Activated CD4-positive, alpha-beta memory T cell treated with anti-CD3 and anti-CD28 coated beads, Interleukin-2, amount 10 ng/mL, durations not matched to agents 7 days and 5 days (primary cell): ENCODE results near the gene C9orf85. TPM values are rescaled to one million over a fixed set of nuclear protein-coding genes. Genes with fewer than 3 reads are reported as not detected.
"Not testable (repeated sequence)": the region's sequence is repeated elsewhere in the genome, so short reads cannot be mapped to it uniquely, and the experiment has no call there.

ENCODE experiments used
- CTCF ChIA-PET: fragments of 350-600 bp; sonication (Branson Sonifier 250); formaldehyde crosslinking; loops from one replicate; lab custom pipeline; 2021; ENCODE audit warnings: antibody characterized with exemption, inconsistent platforms; lab: Charles Lee
- POLR2A ChIA-PET: fragments of 350-600 bp; sonication (Branson Sonifier 250); formaldehyde crosslinking; loops from one replicate; lab custom pipeline; 2021; ENCODE audit warnings: antibody characterized with exemption; lab: Charles Lee
- DNase-seq: peaks from one replicate; pipeline ENCODE4 v3.0.0-alpha.2; 2020
- H3K27ac Mint-ChIP-seq: one replicate; pipeline ENCODE4 v1.8.0; 2021; ENCODE audit warnings: mild to moderate bottlenecking, mixed read lengths
- H3K27me3 Mint-ChIP-seq: one replicate; pipeline ENCODE4 v1.8.0; 2021; ENCODE audit warnings: mixed read lengths
- H3K36me3 Mint-ChIP-seq: one replicate; pipeline ENCODE4 v1.8.0; 2021; ENCODE audit warnings: low read depth, mixed read lengths
- H3K4me1 Mint-ChIP-seq: one replicate; pipeline ENCODE4 v1.8.0; 2021; ENCODE audit warnings: mixed read lengths
- H3K4me3 Mint-ChIP-seq: one replicate; pipeline ENCODE4 v1.8.0; 2021; ENCODE audit warnings: mild to moderate bottlenecking, mixed read lengths
- H3K9me3 Mint-ChIP-seq: one replicate; pipeline ENCODE4 v1.8.0; 2021; ENCODE audit warnings: mixed read lengths
- total RNA-seq, 2 experiments: library from RNA; stranded (reverse); gene quantifications; one replicate each; pipeline ENCODE4 v1.2.3, GENCODE V29; 2021

The C9orf85 gene
- total RNA-seq, 2 experiments from 2014 or later = 10.8 to 12.1 TPM

GRCh38 chr9:72005451-72005850 lies 94.0 kb downstream of the C9orf85 start:
- POLR2A ChIA-PET = no interaction called here
- CTCF ChIA-PET = no interaction called here
- Mint-ChIP-seq H3K36me3 (no peaks in the 10 kb centered on the region), H3K4me3 (no peak overlapping the region), H3K27ac (no peak overlapping the region), H3K27me3 (no peaks in the 10 kb centered on the region), H3K9me3 (peaks cover 2% of the 10 kb centered on the region), H3K4me1 (no peaks in the 10 kb centered on the region)
- no peak for DNase-seq

GRCh38 chr9:72006501-72006900 lies 95.1 kb downstream of the C9orf85 start:
- POLR2A ChIA-PET = no interaction called here
- CTCF ChIA-PET = no interaction called here
- H3K36me3 Mint-ChIP-seq = no peaks in the 10 kb centered on the region
- no peaks in the 10 kb centered on the region for H3K4me1 Mint-ChIP-seq
- H3K9me3 Mint-ChIP-seq = peaks cover 2% of the 10 kb centered on the region
- no peak overlapping the region for H3K27ac Mint-ChIP-seq
- DNase-seq = no peak
- H3K27me3 Mint-ChIP-seq = no peaks in the 10 kb centered on the region
- H3K4me3 Mint-ChIP-seq = no peak overlapping the region

GRCh38 chr9:72007726-72008125 lies 96.3 kb downstream of the C9orf85 start:
- H3K9me3 Mint-ChIP-seq, H3K27me3 Mint-ChIP-seq, DNase-seq, H3K4me3 Mint-ChIP-seq, H3K4me1 Mint-ChIP-seq, POLR2A ChIA-PET, H3K36me3 Mint-ChIP-seq, H3K27ac Mint-ChIP-seq: not testable (repeated sequence)
- CTCF ChIA-PET = interaction anchor here (1.7 kb wide), 1 partner anchor 10 kb away, joined by 5 read pairs; no protein-coding TSS in a partner anchor

- POLR2A ChIA-PET = interaction anchor here (0.7 kb wide), 1 partner anchor 255 kb away, joined by 4 read pairs; no protein-coding TSS in a partner anchor
- no peaks in the 10 kb centered on the region for H3K36me3 Mint-ChIP-seq
- H3K27me3 Mint-ChIP-seq = no peaks in the 10 kb centered on the region
- CTCF ChIA-PET = interaction anchor here (1.0 to 1.2 kb wide), 3 partner anchors 12 to 180 kb away, joined by 3 to 4 read pairs (median 4); no protein-coding TSS in a partner anchor
- H3K4me1 Mint-ChIP-seq = peaks cover 5% of the 10 kb centered on the region
- no peaks in the 10 kb centered on the region for H3K9me3 Mint-ChIP-seq
- DNase-seq = no peak
- H3K27ac Mint-ChIP-seq = no peak overlapping the region
- H3K4me3 Mint-ChIP-seq = no peak overlapping the region
Observed at GRCh38 chr9:72012646-72013045, 101.2 kb downstream of the C9orf85 start.

GRCh38 chr9:72013292-72013760 lies 101.9 kb downstream of the C9orf85 start:
- H3K27me3 Mint-ChIP-seq = no peaks in the 10 kb centered on the region
- ChIA-PET CTCF (interaction anchor here (1.0 kb wide), 2 partner anchors 26 to 180 kb away, joined by 3 to 4 read pairs; no protein-coding TSS in a partner anchor), POLR2A (interaction anchor here (0.7 kb wide), 1 partner anchor 255 kb away, joined by 4 read pairs; no protein-coding TSS in a partner anchor)
- H3K36me3 Mint-ChIP-seq = no peaks in the 10 kb centered on the region
- no peak overlapping the region for H3K27ac Mint-ChIP-seq
- no peak overlapping the region for H3K4me3 Mint-ChIP-seq
- H3K9me3 Mint-ChIP-seq = no peaks in the 10 kb centered on the region
- H3K4me1 Mint-ChIP-seq = peaks cover 5% of the 10 kb centered on the region
- DNase-seq = no peak

GRCh38 chr9:72022841-72023240 lies 111.4 kb downstream of the C9orf85 start:
- Mint-ChIP-seq H3K27me3 (no peaks in the 10 kb centered on the region), H3K27ac (no peak overlapping the region), H3K4me1 (peaks cover 9% of the 10 kb centered on the region), H3K36me3 (no peaks in the 10 kb centered on the region), H3K9me3 (no peaks in the 10 kb centered on the region), H3K4me3 (no peak overlapping the region)
- POLR2A ChIA-PET = no interaction called here
- no peak for DNase-seq
- CTCF ChIA-PET = interaction anchor here (0.8 to 5.0 kb wide), 4 partner anchors 201 to 218 kb away, joined by 3 to 104 read pairs (median 22); no protein-coding TSS in a partner anchor

Other genes with a start within 250 kb of the C9orf85 start
- 100 to 1,000 TPM; 137 to 140 TPM for gene CEMIP2, start 143.1 kb upstream of the C9orf85 start, total RNA-seq
- 10 to 100 TPM; 25.6 to 27.3 TPM for gene ABHD17B, start 446 bp upstream of the C9orf85 start, total RNA-seq
- not detected for gene C9orf57, start 149.0 kb downstream of the C9orf85 start, total RNA-seq
- not detected for gene GDA, start 237.8 kb downstream of the C9orf85 start, total RNA-seq